Natural killer cell (primary cell): Measurements from ENCODE around the gene RDH13. TPM values are rescaled to one million over a fixed set of nuclear protein-coding genes. Genes with fewer than 3 reads are reported as not detected.
A peak's percentile ranks its signal among the peaks of the same experiment; 100 is the strongest.

Experiments used
- ATAC-seq, 3 donors: fragments of 150-1000 bp in 2 of 3; fragments of 200-7000 bp in 1 of 3; cut with Tn5 transposase; 1 replicate in 1 of 3; 2 replicates in 2 of 3; pipeline ENCODE4 v1.10.0; 2021; ENCODE audit warnings: mild to moderate bottlenecking in 2 of 3, moderate library complexity in 2 of 3
- DNase-seq, 2 donors: peaks; one replicate each; pipeline versions ENCODE4 v3.0.0 to v3.0.0-alpha.2; 2013 to 2021; ENCODE audit warnings: mixed read lengths in 1 of 2
- H3K27ac ChIP-seq: one replicate; pipeline ENCODE4 v1.5.1; 2013; ENCODE audit warnings: mild to moderate bottlenecking, low read length
- H3K27me3 ChIP-seq: one replicate; pipeline ENCODE4 v1.6.1; 2013; ENCODE audit warnings: low read length; ENCODE audit not compliant: control insufficient read depth, insufficient read depth
- H3K36me3 ChIP-seq: one replicate; pipeline ENCODE4 v1.6.1; 2013; ENCODE audit warnings: low read length; ENCODE audit not compliant: control insufficient read depth, insufficient read depth
- H3K4me1 ChIP-seq: one replicate; pipeline ENCODE4 v1.6.1; 2013; ENCODE audit warnings: low read length; ENCODE audit not compliant: control insufficient read depth, insufficient read depth
- H3K4me3 ChIP-seq: one replicate; pipeline ENCODE4 v1.5.1; 2013; ENCODE audit warnings: low read length
- H3K9me3 ChIP-seq: one replicate; pipeline ENCODE4 v1.6.1; 2013; ENCODE audit warnings: low read length; ENCODE audit not compliant: control insufficient read depth, insufficient read depth
- H3K27ac Mint-ChIP-seq, 2 donors: one replicate each; pipeline ENCODE4 v1.8.0; 2022; ENCODE audit warnings: mild to moderate bottlenecking in 2 of 2, mixed read lengths in 2 of 2, moderate library complexity in 1 of 2
- H3K27me3 Mint-ChIP-seq, 2 donors: one replicate each; pipeline ENCODE4 v1.8.0; 2022; ENCODE audit warnings: low read depth in 2 of 2, mixed read lengths in 2 of 2
- H3K36me3 Mint-ChIP-seq: one replicate; pipeline ENCODE4 v1.8.0; 2022; ENCODE audit warnings: mixed read lengths
- H3K4me1 Mint-ChIP-seq, 2 donors: one replicate each; pipeline ENCODE4 v1.8.0; 2022; ENCODE audit warnings: mixed read lengths in 2 of 2
- H3K4me3 Mint-ChIP-seq: one replicate; pipeline ENCODE4 v1.8.0; 2022; ENCODE audit warnings: mild to moderate bottlenecking, moderate library complexity, mixed read lengths
- H3K9me3 Mint-ChIP-seq, 2 donors: one replicate each; pipeline ENCODE4 v1.8.0; 2022; ENCODE audit warnings: mixed read lengths in 2 of 2
- WGBS: methylation state at CpG from one replicate; pipeline ENCODE4 v1.1.7; 2013; ENCODE audit warnings: missing lambda C conversion rate; ENCODE audit not compliant: insufficient coverage; 5-methylcytosine and 5-hydroxymethylcytosine counted together
- intact Hi-C: fragments of 100-400 bp; cut with micrococcal nuclease; formaldehyde crosslinking; loops from one replicate; pipeline ENCODE4 v1.14.2; 2022
- total RNA-seq, 4 donors: library from RNA; stranded (reverse); fragments of 120-200 nt in 1 of 4; gene quantifications; one replicate each; pipeline versions ENCODE4 v1.2.3 to v1.2.4, GENCODE V29; 2013 to 2022
- TF ChIP-seq, protein P1 (sequence below): fragments of 200-600 bp; IDR thresholded peaks from one replicate; pipeline ENCODE4 v1.8.0; 2022; ENCODE audit warnings: antibody characterized with exemption

The RDH13 gene
- total RNA-seq, 3 donors from 2014 or later (not counting 1 experiment from before 2014, with no cell fraction given): 18.2 to 25.3 (median 19.3) TPM

DNA sequence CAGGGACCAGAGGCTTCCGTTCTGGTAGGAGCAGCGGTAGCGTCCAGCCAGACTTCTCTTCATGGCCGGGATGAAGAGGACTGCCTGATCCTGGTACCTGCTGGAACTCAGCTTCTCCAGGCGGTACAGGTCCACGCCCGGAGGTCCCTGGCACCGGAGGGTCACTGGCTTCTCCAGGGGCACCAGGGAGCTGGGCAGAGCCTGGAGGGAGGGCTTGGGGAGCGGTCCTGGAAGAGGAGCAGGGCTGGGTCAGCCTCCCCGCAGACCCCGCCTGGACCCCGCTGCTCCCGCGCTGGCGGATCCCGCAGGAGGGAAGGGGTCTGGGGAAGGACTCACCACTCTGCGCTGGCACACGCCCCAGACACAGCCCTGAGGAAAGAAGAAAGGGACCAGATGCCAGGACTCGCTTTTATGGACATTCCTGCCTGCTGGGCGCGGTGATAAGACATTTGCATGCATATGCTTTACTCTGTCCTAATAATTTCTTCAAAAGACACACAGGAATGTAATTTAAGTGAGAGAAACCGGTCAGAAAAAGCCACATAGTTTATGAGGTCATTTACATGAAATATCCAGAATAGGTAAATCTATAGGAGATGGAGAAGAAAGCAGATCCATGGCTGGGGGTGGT is 30.7 kb downstream of the RDH13 start:
- 92% methylated on average over 22 of the region's 22 CpGs for WGBS
- TF ChIP-seq, protein P1, sequence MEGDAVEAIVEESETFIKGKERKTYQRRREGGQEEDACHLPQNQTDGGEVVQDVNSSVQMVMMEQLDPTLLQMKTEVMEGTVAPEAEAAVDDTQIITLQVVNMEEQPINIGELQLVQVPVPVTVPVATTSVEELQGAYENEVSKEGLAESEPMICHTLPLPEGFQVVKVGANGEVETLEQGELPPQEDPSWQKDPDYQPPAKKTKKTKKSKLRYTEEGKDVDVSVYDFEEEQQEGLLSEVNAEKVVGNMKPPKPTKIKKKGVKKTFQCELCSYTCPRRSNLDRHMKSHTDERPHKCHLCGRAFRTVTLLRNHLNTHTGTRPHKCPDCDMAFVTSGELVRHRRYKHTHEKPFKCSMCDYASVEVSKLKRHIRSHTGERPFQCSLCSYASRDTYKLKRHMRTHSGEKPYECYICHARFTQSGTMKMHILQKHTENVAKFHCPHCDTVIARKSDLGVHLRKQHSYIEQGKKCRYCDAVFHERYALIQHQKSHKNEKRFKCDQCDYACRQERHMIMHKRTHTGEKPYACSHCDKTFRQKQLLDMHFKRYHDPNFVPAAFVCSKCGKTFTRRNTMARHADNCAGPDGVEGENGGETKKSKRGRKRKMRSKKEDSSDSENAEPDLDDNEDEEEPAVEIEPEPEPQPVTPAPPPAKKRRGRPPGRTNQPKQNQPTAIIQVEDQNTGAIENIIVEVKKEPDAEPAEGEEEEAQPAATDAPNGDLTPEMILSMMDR: no peak
- DNase-seq: no peak

DNA sequence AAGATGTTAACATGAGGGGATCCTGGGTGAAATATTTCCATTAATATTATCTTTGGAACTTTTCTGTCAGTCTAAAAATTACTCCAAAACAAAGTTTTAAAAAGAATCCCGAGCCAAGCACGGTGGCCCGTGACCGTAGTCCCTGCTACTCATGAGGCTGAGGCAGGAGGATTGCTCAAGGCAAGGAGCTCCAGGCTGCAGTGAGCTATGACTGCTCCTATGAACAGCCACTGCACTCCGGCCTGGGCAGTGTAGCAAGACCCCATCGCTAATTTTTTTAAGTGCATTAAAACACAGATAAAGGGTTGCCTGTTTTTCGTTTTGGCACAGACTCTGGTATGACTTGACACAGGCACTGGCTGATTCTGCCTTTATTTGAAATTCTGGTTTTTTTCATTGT is 31.8 kb downstream of the RDH13 start:
- intact Hi-C loops: no loop called here
- H3K27me3 ChIP-seq: no peaks in the 10 kb centered on the region
- WGBS: 91% methylated on average over 7 of the region's 7 CpGs
- TF ChIP-seq, protein P1: no peak
- peaks cover 9% of the 10 kb centered on the region for H3K4me1 ChIP-seq
- H3K36me3 ChIP-seq: no peaks in the 10 kb centered on the region
- no peak overlapping the region for H3K4me3 Mint-ChIP-seq
- DNase-seq (no peak), ATAC-seq (no peak)
- H3K27me3 Mint-ChIP-seq: no peaks in the 10 kb centered on the region
- H3K4me3 ChIP-seq: no peak overlapping the region
- H3K9me3 ChIP-seq: peaks cover 13% of the 10 kb centered on the region
- H3K27ac ChIP-seq: no peak overlapping the region
- H3K27ac Mint-ChIP-seq: no peak overlapping the region
- H3K9me3 Mint-ChIP-seq: no peaks in the 10 kb centered on the region
- peaks cover 16 to 23% of the 10 kb centered on the region in 2 donors for H3K4me1 Mint-ChIP-seq
- no peaks in the 10 kb centered on the region for H3K36me3 Mint-ChIP-seq

More for the DNA sequence above, 30.7 kb downstream of the RDH13 start:
- H3K4me3 Mint-ChIP-seq: no peak overlapping the region
- intact Hi-C loops: no loop called here
- Histone ChIP-seq H3K4me1 (peaks cover 6% of the 10 kb centered on the region), H3K27ac (no peak overlapping the region), H3K4me3 (no peak overlapping the region), H3K27me3 (no peaks in the 10 kb centered on the region), H3K36me3 (no peaks in the 10 kb centered on the region), H3K9me3 (peaks cover 5% of the 10 kb centered on the region)
- no peaks in the 10 kb centered on the region for H3K36me3 Mint-ChIP-seq
- H3K27me3 Mint-ChIP-seq: no peaks in the 10 kb centered on the region
- ATAC-seq: no peak
- no peak overlapping the region for H3K27ac Mint-ChIP-seq
- H3K4me1 Mint-ChIP-seq: peaks cover 13 to 19% of the 10 kb centered on the region in 2 donors
- H3K9me3 Mint-ChIP-seq: no peaks in the 10 kb centered on the region

DNA sequence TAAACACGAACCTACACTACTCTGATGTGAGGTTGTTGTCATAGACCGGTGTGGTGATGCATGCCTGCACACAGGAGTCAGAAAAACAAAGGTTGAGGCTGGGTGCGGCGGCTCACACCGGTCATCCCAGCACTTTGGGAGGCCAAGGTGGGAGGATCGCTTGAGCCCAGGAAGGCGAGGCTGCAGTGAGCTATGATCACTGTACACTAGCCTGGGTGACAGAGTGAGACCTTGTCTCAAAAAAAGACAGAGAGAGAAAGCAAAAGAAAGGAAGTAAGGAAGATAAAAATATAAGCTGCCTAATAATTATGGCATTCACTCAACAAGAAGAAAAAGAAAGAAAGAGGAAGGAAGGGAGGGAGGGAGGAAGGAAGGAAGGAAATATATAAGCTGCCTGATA is 34.2 kb downstream of the RDH13 start:
- ATAC-seq: no peak
- TF ChIP-seq, protein P1: no peak
- H3K4me1 Mint-ChIP-seq: peaks cover 27 to 29% of the 10 kb centered on the region in 2 donors
- H3K36me3 Mint-ChIP-seq: no peaks in the 10 kb centered on the region
- H3K27ac Mint-ChIP-seq: no peak overlapping the region
- Histone ChIP-seq H3K9me3 (peaks cover 15% of the 10 kb centered on the region), H3K4me3 (no peak overlapping the region), H3K27ac (no peak overlapping the region), H3K4me1 (peaks cover 9% of the 10 kb centered on the region), H3K27me3 (no peaks in the 10 kb centered on the region), H3K36me3 (no peaks in the 10 kb centered on the region)
- DNase-seq: no peak
- peak overlapping the region; percentile 1 for H3K4me3 Mint-ChIP-seq
- intact Hi-C loops: no loop called here
- H3K27me3 Mint-ChIP-seq: no peaks in the 10 kb centered on the region
- H3K9me3 Mint-ChIP-seq: no peaks in the 10 kb centered on the region
- 96% methylated on average over 7 of the region's 7 CpGs for WGBS
